ENCODE measurements around the gene FKBP3. TPM values are rescaled to one million over a fixed set of nuclear protein-coding genes. Genes with fewer than 3 reads are reported as not detected.

FKBP3 gene
- total and polyA plus RNA-seq, 2 of the 13 experiments (the other 11 are each of a cell fraction or from before 2014, with no cell fraction given) = 57.0 to 87.6 TPM

GRCh38 chr14:45134051-45134958 is at the start of gene FKBP3 (continued):
- TF ChIP-seq ZNF280D (CRISPR knock-in tag; IDR thresholded peaks at IDR 0.05) (peak; percentile 46; the same call in 1 of the 2 replicates), ZNF12 (CRISPR knock-in tag; IDR thresholded peaks at IDR 0.05) (peak; percentile 70), ARID4A (CRISPR knock-in tag; IDR thresholded peaks at IDR 0.05; ENCODE audit: borderline replicate concordance) (peak; percentile 88), TSC22D2 (CRISPR knock-in tag; IDR thresholded peaks at IDR 0.05; ENCODE audit: borderline replicate concordance) (peak; percentile 52; the same call in 1 of the 2 replicates), ZNF296 (CRISPR knock-in tag; conservative IDR thresholded peaks at IDR 0.05) (0 out of 2 replicates have a peak, but pooled peaks have one; percentile 63), ZSCAN25 (CRISPR knock-in tag; IDR thresholded peaks at IDR 0.05) (no peak), ZNF781 (CRISPR knock-in tag; IDR thresholded peaks at IDR 0.05; ENCODE audit: borderline replicate concordance, not compliant biosample characterization) (peak; percentile 85), SIX1 (CRISPR knock-in tag; IDR thresholded peaks at IDR 0.05; ENCODE audit: borderline replicate concordance) (no peak), CCAR2 (optimal IDR thresholded peaks at IDR 0.05; ENCODE audit: low read depth, low read length) (no peak), KDM2A (CRISPR knock-in tag; IDR thresholded peaks at IDR 0.05; ENCODE audit: borderline replicate concordance, low read depth) (peak; percentile 90), ZNF367 (CRISPR knock-in tag; IDR thresholded peaks at IDR 0.05; ENCODE audit: borderline replicate concordance) (peak; percentile 85; the same call in 1 of the 2 replicates), HOMEZ (CRISPR knock-in tag; IDR thresholded peaks at IDR 0.05; ENCODE audit: low read depth) (peak; percentile 54; the same call in 1 of the 2 replicates), MYNN (CRISPR knock-in tag; IDR thresholded peaks at IDR 0.05; ENCODE audit: low read depth) (no peak), PHF20 (CRISPR knock-in tag; IDR thresholded peaks at IDR 0.05) (no peak; the same call in none of the 2 replicates), NCOA2 (CRISPR knock-in tag; IDR thresholded peaks at IDR 0.05) (no peak), ZNF501 (CRISPR knock-in tag; IDR thresholded peaks at IDR 0.05) (peak; percentile 92)
- TF ChIP-seq, protein P1, sequence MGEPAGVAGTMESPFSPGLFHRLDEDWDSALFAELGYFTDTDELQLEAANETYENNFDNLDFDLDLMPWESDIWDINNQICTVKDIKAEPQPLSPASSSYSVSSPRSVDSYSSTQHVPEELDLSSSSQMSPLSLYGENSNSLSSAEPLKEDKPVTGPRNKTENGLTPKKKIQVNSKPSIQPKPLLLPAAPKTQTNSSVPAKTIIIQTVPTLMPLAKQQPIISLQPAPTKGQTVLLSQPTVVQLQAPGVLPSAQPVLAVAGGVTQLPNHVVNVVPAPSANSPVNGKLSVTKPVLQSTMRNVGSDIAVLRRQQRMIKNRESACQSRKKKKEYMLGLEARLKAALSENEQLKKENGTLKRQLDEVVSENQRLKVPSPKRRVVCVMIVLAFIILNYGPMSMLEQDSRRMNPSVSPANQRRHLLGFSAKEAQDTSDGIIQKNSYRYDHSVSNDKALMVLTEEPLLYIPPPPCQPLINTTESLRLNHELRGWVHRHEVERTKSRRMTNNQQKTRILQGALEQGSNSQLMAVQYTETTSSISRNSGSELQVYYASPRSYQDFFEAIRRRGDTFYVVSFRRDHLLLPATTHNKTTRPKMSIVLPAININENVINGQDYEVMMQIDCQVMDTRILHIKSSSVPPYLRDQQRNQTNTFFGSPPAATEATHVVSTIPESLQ (CRISPR knock-in tag; conservative IDR thresholded peaks at IDR 0.05) = 0 out of 2 replicates have a peak, but pooled peaks have one; percentile 20
